Stimulated activated CD4-positive, alpha-beta T cell treated with anti-CD3 and anti-CD28 coated beads, Interleukin-4, amount 100 ng/mL, for 48 hours (primary cell): ENCODE results near the gene FAXDC2.
"Not testable (repeated sequence)": the region's sequence is repeated elsewhere in the genome, so short reads cannot be mapped to it uniquely, and the experiment has no call there.

Source experiments
- DNase-seq, 2 donors: peaks; one replicate each; pipeline ENCODE4 v3.0.0-alpha.2; 2020; ENCODE audit warnings: low read depth in 2 of 2

Gene FAXDC2

DNA sequence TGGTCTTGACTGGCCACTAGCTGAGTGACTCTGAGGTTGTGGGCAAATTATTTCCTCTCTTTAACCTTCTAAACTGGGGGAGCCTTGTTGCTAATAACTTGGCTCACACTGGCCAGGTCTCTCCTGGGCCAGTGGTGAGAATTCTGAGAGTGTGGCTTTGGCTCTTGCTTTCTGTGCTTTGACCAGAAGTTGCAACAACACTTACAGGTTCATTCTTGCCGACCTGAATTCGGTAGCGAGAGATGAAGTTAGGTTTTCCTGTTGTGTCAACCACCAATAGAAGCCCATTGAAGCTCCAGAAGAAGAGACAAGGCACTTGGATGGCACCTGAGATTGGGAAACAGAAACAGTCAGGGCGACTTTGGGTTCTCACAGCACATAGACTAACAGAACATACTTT lies 19.8 kb downstream of the FAXDC2 start:
- DNase-seq: no peak

DNA sequence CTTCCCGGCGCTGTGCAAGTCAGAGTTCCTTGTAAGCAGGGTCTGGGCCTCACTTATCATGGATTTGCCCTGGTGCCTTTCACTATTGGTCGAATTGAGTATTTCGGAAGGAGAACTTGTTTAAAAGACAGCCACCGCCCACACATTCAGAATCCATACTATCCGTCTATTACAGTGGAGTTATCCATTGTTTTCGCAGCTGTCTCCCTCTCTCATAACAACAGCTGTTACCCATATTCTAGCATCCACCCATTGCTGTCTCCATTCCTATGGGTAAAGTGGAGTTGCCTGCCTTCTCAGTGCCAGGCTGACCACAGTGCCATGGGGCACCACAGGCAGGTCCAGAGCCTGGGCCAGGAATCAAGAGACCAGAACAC lies 20.2 kb downstream of the FAXDC2 start:
- DNase-seq: no peak

DNA sequence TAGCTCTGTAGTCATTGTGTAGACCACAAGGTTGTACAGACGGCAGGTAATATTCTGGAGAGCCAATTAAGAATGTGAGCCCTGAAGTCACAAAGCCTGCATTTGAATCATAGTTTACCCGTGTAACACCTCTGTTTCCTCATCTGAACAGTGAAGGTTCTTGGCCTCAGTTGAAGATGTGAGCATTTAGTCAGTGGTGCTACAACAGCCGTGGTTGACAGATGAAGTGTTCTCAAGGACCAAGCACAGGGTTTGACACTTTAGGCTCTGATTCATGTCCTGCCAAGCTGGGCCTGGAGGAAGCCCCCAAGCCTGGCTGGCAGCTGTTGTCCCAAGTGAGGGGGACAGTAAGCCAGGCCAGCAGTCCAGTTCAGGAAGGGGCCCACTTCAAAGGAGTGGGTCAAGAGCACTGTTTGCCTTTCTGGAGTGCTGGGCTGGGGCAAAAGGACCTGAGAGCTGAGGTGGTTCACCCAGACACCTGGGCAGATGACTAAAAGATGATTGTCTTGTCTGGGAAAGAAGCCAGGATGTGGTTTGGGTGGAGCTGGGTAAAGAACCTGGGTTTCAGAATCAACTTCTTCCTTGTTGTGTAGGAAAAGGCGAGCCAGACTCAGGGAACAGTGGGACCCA lies 20.7 kb downstream of the FAXDC2 start:
- DNase-seq: no peak

DNA sequence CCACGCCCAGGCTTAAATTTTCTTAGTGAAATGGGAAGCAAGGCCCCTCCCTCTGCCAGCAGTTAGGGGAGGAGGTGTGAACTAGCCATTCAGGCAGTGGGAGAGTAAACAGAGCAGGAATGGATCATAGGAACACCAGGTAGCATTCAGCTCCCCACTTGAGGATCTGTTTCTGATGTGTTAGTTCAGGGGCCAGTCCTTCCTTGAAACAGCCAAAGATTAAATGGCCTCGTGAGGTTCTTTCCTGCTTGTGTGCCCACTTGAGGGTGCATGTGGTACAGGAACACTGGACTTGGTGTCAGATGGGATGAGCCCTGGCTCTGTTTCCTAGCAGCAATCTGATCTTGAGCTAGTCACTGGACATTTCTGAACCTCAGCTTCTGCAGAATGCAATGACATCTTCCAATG lies 21.2 kb downstream of the FAXDC2 start:
- no peak for DNase-seq

DNA sequence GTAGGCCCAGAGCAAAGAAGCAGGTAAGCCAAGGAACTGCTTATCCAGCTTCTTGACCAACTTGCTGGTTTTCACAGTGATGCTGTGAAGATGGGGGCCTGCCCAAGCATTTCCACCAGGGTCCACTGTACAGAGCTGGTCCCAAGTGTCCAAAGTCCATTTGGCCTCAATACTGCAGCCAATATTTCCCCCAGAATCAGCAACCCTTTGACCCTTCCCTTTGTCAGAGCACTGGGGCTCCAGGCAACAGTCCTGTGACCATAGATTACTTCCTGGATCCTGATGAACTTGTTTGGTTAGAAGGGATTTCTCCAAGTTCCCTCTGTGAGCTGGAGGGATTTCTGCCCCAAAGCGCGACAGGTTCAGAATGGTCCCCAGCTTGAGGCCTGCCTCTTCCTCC lies 26.3 kb downstream of the FAXDC2 start:
- DNase-seq: no peak

DNA sequence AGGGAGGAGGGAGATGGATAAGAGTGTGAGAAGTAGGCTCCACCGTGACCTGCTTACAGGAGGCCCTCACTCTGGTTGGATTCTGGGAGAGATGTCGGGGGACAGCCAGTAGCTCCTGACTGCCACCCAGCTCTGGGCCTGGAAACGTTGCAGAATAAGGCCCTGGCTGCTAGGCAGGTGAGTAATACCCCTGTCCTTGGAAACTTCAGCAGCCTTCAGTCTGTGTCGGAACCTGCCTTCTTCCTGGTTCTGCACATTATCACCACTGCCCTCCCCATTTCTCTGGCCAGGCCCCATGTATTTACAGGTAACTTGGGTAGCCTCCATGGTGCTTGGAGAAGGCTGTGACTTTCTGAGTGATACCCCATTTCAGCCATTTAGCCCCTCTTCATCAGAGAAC lies 26.8 kb downstream of the FAXDC2 start:
- no peak for DNase-seq

DNA sequence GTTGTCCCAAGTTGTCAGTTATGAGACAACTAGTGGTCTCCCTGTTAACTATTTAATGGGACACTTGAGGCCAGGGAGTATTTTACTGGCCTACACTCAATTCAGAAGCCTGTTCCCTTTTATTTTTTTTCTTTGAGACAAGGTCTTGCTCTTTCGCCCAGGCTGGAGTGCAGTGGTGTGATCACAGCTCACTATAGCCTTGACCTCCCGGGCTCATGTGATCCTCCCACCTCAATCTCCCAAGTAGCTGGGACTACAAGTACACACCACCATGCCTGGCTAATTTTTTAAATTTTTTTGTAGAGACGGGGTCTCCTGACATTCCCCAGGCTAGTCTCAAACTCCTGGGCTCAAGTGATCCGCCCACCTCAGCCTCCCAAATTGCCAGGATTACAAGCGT lies 27.5 kb downstream of the FAXDC2 start:
- not testable (repeated sequence) for DNase-seq

DNA sequence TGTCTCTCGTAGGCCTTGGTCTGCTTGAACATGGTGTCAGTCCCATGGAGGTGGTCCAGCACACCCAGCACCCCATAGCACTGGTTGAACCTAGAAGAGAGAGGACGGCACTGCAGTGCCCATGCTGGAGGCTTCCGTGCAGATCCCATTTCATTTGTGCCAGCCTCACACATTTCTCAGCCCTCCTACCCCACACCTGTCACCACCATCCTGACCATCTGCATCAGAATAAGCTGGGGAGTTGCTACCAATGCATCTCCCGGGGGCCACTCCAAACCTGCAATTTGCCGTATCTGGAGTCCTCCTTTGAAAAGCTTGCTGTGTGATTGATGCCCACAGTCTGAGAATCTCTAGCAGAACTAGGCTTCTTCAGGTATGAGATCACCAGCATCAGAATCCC lies 30.0 kb downstream of the FAXDC2 start:
- DNase-seq: no peak

DNA sequence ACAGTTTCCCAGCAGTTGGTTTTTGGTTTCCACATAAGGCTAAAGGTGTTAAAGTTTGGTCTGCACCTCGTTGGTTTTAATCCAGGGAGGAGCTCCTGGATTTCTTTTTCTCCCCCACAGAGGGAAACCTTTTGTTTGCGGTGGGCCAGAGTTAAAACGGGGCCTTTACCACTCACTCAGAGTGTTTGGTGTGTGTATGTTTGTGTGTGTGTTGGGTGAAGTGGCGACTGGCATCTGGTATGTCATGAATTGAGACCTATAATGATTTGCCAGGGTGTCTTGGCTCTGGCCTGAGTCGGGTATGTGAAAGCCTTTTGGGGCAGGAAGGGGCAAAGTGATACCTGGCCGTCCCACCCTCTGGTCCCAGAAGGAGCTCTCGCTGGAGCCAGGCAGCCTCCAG lies 30.9 kb downstream of the FAXDC2 start:
- DNase-seq: no peak

DNA sequence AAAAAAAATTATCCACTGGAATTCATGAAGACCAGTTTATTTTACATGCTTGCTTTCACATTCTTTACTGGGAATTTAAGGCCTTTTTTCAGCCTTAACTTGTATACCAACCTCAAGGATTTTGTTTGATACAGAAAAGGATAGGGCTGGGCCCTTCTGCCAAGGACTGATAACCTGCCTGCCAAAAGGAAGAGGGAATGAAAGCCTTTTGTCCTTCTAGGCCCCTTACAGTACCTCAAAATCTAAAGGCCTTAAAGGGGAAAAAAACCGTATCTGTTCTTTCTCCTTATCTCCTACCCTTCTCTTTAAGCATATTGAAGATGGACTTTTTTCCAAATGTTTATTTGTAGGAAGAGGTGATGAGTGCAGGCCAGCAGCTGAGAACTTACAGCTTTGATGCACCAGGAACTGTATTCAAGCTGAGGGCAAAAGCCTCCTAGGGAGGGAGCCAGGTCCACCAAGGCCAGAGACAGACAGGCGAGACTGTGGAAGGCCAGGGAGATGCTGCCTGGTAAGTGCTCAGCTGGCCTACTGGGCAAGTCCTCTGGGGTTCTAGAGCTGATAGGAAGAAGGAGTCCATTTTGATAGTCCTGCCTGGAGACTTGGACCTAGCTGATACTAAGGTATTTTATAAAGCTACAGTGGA lies 31.8 kb downstream of the FAXDC2 start:
- no peak for DNase-seq

DNA sequence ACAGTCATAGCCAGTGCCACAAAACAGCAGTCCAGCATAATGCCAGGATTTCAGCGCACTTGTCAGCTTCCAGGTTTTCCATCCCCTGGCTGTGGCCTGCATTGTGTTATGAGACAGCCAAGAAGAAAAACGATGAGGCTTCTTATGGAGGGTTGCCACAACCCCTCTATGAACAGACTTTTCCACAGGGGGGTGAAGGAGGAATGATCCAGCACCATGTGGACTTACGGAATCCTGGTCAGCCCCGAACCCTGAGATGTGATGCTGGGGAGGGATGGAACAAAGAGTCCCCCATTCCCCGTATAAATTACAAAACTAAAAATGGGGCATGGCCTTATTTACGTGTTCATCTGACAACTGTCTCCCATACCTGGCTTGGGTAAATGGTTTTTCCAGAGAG lies 32.6 kb downstream of the FAXDC2 start:
- DNase-seq: no peak

DNA sequence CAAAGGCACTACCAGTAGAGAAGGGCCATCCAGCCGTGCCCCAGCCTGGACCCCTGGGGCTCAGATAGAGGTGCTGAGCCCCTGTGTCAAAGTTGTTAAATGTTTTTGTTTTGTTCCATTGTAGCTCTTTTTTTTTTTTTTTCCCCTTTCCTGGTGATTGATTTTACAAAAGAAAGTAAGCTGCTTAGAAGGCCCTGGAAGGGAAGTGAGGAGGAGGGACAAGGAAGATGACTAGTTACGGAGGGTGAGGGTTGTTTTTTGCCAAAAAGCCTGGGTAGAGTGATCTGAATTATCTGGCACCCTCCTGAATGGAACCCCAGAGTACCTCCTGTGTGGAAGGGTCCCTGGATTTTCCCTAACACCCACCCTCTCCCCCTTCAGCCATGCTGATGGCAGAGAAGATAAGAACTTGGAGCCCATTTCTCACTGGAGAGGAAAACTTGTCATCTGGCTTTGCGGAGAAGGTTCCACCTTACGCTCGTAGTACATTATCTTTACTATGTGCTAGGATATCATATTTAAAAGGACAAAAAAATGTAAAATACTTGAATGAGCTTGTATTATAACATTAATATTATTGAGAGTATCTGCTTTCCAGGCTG lies 33.4 kb downstream of the FAXDC2 start:
- no peak for DNase-seq

DNA sequence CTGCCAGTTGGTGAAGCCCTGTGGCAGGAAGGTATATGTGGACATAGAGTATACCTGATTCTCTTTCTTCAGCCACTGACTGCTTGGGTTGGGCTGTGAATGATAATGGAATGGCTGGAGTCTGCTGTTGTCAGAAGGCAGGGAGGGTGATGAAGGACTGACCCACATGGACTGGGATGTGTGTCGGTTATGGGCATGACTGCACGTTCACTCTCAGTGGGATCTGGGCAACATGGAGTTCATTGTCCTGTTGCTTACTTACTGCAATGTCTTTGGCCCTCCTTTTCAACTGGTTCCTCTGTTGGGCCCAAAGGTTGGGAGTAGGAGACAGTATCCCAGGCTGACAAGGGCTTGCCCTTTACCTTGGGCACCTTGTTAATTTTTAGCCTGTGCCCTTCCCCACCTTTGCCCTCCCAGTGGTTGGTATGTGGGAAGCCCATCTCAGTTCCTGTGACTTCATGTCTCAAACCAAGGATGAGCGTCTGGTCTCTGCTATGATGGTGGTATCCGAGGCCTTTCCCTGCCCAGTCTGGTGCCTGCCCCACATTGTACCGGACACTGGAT lies 34.6 kb downstream of the FAXDC2 start:
- no peak for DNase-seq

DNA sequence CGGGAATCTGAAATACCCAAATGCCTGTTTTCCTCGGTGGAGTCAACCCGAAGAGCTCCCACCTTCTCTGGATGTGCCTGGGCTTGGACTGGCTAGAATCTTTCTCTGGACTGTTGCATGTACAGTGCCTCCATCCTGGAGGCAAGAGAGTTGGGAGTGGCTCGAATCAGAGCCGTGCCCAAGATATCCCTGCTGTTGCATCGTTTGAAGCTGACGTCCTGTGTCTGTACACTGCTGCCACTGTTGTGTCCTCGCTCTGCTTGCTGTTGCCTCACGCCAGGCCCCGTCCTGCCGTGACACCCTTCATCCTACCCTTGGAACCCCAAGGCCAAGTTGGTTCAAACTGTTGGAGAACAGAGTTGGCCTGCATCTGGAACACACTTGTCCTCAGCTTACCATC lies 35.4 kb downstream of the FAXDC2 start:
- DNase-seq: no peak

DNA sequence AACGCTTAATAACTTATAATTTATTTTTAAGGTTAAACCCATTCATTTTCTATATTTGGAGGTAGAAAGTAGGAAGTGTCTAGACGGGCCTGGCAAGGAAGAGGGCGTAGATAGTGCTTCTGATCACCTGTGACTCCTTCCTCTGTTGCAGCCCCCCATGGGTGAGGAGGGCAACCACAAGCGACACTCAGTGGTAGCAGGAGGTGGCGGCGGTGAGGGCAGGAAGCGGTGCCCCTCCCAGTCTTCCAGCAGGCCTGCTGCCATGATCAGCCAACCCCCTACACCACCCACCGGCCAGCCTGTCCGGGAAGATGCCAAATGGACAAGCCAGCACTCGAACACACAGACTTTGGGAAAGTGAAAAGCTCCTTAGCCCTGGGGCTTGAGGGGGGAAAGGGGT lies 36.7 kb downstream of the FAXDC2 start:
- DNase-seq: no peak

DNA sequence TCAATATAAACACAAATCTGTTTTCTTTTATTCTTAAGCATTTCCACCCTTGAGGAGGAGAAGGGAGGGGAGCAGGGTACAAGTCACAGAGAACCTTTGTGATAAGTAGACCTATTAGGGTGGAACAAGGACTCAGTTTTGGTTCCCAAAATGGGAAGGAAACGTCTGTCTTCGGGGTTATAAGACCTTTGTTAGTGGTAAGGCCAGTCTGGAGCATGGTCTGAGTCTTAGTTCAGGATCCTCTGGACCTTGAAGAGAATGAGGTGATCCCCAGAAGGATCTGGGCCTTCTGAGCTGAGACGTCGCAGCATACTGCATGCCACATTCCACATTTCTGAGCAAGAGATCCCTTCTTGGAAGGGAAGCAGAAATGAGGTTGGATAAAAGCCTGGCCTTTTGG lies 37.2 kb downstream of the FAXDC2 start:
- DNase-seq: no peak

DNA sequence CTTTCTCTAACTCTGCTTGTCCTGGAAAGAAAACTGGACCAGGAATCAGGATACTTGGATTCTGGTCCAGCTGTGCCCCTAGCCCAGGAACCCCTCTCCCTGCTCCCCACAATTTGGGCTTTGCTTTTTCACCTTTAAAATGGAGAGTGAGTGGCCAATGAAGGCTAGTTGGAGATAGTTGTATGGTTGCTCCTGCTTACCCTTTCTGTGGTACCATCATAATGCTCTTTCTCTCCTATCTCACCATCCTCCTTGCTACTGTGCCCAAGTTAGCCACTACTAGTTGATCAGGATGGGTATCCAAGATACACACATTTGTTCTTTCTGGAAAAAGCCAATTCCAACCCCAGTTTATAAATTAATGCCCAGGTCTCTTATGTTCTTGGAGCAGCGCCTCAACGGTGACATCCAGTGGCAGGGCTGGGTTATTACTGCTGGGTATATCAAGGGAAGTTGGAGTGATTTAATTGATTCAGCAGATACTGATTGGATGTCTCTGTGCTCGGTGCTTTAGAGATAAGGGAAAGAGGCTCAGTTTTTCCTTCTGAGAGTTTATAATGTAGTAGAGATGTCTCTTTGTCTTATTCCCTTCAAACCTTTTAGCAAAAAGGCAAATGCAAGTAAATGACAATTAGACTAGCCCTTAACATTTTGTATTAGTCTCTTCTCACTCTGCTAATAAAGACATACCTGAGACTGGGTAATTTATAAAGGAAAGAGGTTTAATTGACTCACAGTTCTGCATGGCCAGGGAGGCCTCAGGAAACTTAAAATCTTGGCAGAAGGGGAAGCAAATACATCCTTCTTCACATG lies 38.5 kb downstream of the FAXDC2 start:
- peak; percentile 30 to 41 for DNase-seq

DNA sequence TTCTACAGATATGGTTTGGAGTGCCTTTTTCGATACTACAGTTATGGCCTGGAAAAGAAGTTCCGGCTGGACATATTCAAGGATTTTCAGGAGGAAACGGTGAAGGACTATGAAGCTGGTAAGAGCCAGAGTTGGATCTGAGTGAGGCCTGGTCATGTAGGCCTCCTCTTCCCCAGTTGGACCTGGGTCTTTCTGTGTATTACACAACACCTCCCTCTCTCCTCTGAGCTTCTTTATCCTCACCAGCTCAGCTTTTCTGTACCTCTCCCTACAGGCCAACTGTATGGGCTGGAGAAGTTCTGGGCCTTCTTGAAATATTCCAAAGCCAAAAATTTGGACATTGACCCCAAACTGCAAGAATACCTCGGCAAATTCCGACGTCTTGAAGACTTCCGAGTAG lies 39.2 kb downstream of the FAXDC2 start:
- no peak for DNase-seq

DNA sequence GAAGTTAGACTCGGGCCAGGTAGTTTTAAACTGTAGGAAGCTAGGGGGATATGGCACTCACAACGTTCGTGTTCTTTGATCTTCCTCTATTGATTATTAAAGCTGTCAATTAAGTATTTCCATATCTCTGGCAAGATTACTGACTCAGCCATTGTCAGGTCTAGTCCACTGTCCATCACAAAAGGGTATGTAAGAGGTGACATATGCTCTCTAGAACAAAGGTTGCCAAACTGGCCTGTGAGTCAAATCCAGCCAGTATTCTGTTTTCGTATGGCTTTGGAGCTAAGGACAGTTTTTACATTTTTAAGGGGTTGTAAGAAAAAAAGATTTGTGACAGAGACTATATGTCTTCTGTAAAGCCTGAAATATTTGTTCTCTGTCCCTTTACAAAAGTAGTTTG lies 44.2 kb downstream of the FAXDC2 start:
- DNase-seq: no peak

DNA sequence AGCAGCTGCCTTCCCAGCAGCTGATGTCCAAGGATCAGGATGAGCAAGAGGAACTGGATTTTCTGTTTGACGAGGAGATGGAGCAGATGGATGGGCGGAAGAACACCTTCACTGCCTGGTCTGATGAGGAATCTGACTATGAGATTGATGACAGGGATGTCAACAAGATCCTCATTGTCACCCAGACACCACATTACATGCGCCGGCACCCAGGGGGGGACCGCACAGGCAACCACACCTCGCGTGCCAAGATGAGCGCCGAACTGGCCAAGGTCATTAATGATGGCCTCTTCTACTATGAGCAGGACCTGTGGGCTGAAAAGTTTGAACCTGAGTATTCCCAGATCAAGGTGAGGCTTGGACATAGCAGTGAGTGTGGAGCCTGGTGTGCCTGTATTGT lies 48.4 kb downstream of the FAXDC2 start:
- DNase-seq: no peak

DNA sequence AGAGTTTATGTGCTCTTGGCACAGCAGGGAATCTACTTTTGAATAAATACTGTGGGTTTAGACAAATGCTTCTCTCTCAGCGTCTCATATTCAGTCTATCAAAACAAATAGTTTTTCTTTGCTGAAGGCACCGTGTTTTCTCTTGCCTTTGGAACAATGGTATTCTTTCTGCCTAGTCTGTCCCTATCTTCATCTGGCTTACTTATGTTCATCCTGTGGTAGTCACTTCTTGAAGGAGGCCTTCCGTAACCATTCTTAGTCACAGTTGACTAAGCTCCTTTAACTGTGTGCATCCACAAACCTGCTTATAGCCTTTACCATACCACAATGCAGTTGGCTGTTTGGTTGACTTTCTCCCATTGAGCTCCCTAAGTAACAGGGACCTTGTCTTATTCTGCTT lies 49.3 kb downstream of the FAXDC2 start:
- DNase-seq: no peak

DNA sequence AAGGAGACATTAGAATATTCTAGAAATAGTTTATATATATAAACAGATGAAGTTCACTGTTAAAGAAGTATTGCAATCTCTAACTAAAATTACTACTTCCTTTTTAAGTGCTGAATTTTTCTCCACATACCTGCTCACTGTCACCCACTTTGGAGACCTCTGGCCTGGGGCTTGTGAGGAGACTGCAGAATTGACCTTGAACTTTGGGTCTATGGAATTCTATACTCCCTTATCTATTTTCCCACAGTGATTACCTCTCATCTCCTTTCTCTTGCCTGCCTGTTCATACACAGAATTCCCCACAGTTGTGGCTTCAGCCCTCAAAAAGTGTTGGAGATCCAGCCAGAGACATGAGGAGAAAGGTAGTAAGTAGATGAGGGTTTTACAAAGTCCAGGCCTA lies 49.8 kb downstream of the FAXDC2 start:
- DNase-seq: no peak

DNA sequence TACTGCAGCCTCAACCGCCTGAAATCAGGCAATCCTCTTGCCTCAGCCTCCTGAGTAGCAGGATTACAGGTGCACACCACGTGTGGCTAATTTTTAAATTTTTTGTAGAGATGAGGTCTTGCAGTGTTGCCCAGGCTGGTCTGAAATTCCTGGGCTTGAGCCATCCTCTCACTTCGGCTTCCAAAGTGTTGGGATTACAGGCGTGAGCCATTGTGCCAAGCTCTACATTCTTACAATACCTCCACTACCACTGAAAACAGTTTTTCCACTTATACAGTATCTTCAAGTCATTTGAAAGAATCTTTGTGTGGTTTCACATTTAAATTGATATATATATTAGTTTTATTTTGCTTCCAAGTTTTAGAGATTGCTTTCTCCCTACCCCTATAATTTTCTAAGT lies 52.6 kb downstream of the FAXDC2 start:
- no peak for DNase-seq
